Tibial artery (tissue), 4 donors: ENCODE data around the gene CLPSL1.

Experiments used
- DNase-seq, 2 donors: peaks; one replicate each; pipeline ENCODE4 v3.0.0-alpha.2; 2019
- H3K27ac ChIP-seq, 2 donors: fragments of 200-600 bp; sonication (generic) in 1 of 2; 1 replicate in 1 of 2; 2 replicates in 1 of 2; pipeline ENCODE4 v1.5.1; 2018 to 2019; ENCODE audit warnings: mild to moderate bottlenecking in 1 of 2
- H3K27me3 ChIP-seq, 2 donors: fragments of 200-600 bp; sonication (generic) in 1 of 2; one replicate each; pipeline versions ENCODE4 v1.5.1 to v1.6.0; 2016 to 2019
- H3K36me3 ChIP-seq, 3 donors: fragments of 200-600 bp; sonication (generic) in 2 of 3; one replicate each; pipeline ENCODE4 v1.5.1; 2016 to 2019; ENCODE audit warnings: mild to moderate bottlenecking in 2 of 3
- H3K4me1 ChIP-seq, 4 donors: fragments of 200-600 bp; sonication (generic) in 2 of 4; 1 replicate in 3 of 4; 2 replicates in 1 of 4; pipeline ENCODE4 v1.5.1; 2016 to 2019
- H3K4me3 ChIP-seq, 2 donors: fragments of 200-600 bp; sonication (generic) in 1 of 2; 1 replicate in 1 of 2; 2 replicates in 1 of 2; pipeline ENCODE4 v1.5.1; 2018 to 2019; ENCODE audit warnings: mild to moderate bottlenecking in 2 of 2
- H3K9me3 ChIP-seq, 3 donors: fragments of 200-600 bp; sonication (generic) in 1 of 3; one replicate each; pipeline ENCODE4 v1.5.1; 2016 to 2019
- CTCF ChIP-seq, 2 experiments: fragments of 200-600 bp in 1 of 2; fragments of 450-650 bp in 1 of 2; IDR thresholded peaks; one replicate each; pipeline ENCODE4 v1.5.1; 2017 to 2019; ENCODE audit warnings: antibody characterized with exemption in 2 of 2, mild to moderate bottlenecking in 1 of 2, moderate library complexity in 1 of 2
- intact Hi-C: fragments of 100-400 bp; cut with DNase I; formaldehyde crosslinking; loops from one replicate; pipeline ENCODE4 v1.15.0; 2023; ENCODE audit warnings: low total_unique reads

CLPSL1 gene

GRCh38 chr6:35831257-35832007 is 50.6 kb downstream of the CLPSL1 start:
- Histone ChIP-seq H3K9me3 (no peaks in the 10 kb centered on the region), H3K4me1 (no peaks in the 10 kb centered on the region), H3K4me3 (no peak overlapping the region), H3K36me3 (peaks cover 5 to 28% (median 19%) of the 10 kb centered on the region in 3 donors), H3K27ac (no peak overlapping the region), H3K27me3 (no peaks in the 10 kb centered on the region)
- intact Hi-C loops: no loop called here
- DNase-seq: no peak
- no peak for TF ChIP-seq CTCF (IDR thresholded peaks at IDR 0.05)

GRCh38 chr6:35833536-35833935 is 52.7 kb downstream of the CLPSL1 start:
- no peaks in the 10 kb centered on the region for H3K27me3 ChIP-seq
- H3K4me1 ChIP-seq: no peaks in the 10 kb centered on the region
- peaks cover 12 to 47% (median 33%) of the 10 kb centered on the region in 3 donors for H3K36me3 ChIP-seq
- H3K4me3 ChIP-seq: no peak overlapping the region
- no peaks in the 10 kb centered on the region for H3K9me3 ChIP-seq
- intact Hi-C loops: no loop called here
- TF ChIP-seq CTCF (IDR thresholded peaks at IDR 0.05): no peak
- no peak for DNase-seq
- no peak overlapping the region for H3K27ac ChIP-seq
